ENCODE data around the gene SRGAP2B. TPM values are rescaled to one million over a fixed set of nuclear protein-coding genes. Genes with fewer than 3 reads are reported as not detected.
A peak's percentile ranks its signal among the peaks of the same experiment; 100 is the strongest.
"Not testable (repeated sequence)": the region's sequence is repeated elsewhere in the genome, so short reads cannot be mapped to it uniquely, and the experiment has no call there.

The SRGAP2B gene
- total RNA-seq, 1 donor from 2014 or later = 37.4 TPM

DNA sequence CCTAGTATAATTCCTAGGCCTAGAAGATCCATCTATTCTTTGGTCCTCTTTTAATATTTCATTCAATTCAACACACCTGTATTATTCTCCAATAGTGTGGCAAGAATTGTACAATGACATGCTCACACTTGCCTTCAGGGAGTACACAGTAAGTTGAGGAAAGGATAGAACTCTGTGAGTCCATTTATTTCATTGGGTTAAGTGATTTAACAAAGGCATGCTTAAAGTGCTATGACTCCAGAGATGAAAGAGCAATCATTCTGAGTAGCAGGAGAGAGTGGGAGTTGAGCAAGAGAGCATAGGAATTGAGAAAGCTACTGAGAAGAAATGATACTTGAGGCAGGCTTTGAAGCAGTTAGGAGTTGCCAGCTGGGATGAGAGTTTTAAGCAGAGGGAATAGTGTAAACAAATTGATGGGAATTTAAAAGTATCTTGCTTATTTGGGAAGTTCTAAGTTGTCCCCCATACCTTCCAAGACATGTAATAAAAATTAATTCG, 19.5 kb upstream of the SRGAP2B start:
- peak in 1 of 2 donors; percentile 40 for ATAC-seq
- H3K27ac ChIP-seq; H3K27me3 ChIP-seq (ENCODE audit: low read depth); H3K9me3 ChIP-seq; H3K36me3 ChIP-seq; H3K4me3 ChIP-seq; DNase-seq; H3K4me1 ChIP-seq; intact Hi-C loops (cut with DNase I): not testable (repeated sequence)

DNA sequence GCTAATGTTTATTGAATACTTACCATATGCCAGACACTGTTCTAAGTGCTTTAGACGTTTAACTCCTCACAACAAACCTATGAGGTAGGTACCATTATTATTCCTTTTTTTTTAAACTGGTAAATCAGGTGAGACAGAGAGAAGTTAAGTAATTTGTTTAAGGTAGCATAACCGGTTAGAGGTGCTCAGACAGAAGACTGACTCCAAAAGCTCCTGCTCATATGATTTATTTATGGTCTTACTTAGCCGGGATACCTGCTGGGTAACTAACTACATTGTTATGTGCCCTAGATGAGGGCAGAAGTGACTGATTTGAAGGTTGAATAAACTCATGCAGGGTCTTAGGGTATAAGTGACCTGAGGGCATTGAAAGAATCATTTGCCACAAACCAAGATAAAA, 17.6 kb upstream of the SRGAP2B start:
- intact Hi-C loops (cut with DNase I); H3K4me3 ChIP-seq; H3K27ac ChIP-seq; H3K4me1 ChIP-seq; DNase-seq; ATAC-seq; H3K36me3 ChIP-seq; H3K9me3 ChIP-seq; H3K27me3 ChIP-seq (ENCODE audit: low read depth): not testable (repeated sequence)

DNA sequence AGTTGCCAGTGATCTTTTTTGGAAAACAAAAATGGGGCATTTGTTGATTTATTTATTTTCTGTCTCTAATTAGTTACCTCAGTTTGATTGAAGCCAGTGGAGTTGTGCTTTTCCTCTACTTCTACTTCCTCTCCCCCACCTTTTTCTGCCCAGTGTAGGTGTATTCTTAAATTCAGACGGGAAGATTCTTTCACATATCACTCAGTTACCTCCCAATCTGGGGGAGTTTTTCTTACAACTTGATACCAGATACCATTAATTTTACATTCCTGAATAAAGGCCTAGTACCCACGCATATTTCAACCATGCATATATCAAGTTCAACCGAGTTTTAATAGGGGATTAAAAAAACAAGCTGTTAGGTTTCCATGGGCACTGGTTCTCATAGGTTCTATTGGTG, 16.5 kb upstream of the SRGAP2B start:
- intact Hi-C loops (cut with DNase I); H3K27me3 ChIP-seq (ENCODE audit: low read depth): not testable (repeated sequence)

DNA sequence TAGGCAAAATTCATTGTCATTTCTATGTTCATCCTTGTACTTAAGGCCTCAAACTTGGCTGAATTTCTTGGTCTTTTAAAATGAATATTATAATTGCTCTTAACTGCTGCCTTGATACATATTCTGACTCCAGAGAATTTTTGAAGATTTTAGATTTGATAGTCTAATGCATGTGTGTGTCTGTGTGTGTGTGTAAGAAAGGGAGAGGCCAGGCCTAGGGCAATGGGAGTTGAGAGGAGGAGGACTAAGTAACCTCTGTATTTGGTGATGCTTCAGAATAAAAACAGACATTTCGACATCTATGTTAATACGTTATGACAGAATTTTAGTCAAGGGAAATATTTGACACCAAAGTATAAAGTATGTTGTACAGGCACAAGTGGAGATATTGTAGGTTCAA, 8.2 kb upstream of the SRGAP2B start:
- H3K4me1 ChIP-seq; H3K27me3 ChIP-seq (ENCODE audit: low read depth); H3K36me3 ChIP-seq; DNase-seq; H3K27ac ChIP-seq; H3K9me3 ChIP-seq; H3K4me3 ChIP-seq; ATAC-seq; intact Hi-C loops (cut with DNase I): not testable (repeated sequence)

More for the DNA sequence above, 16.5 kb upstream of the SRGAP2B start:
- not testable (repeated sequence) for ATAC-seq, H3K9me3 ChIP-seq, H3K27ac ChIP-seq, H3K36me3 ChIP-seq, H3K4me1 ChIP-seq, DNase-seq, H3K4me3 ChIP-seq

DNA sequence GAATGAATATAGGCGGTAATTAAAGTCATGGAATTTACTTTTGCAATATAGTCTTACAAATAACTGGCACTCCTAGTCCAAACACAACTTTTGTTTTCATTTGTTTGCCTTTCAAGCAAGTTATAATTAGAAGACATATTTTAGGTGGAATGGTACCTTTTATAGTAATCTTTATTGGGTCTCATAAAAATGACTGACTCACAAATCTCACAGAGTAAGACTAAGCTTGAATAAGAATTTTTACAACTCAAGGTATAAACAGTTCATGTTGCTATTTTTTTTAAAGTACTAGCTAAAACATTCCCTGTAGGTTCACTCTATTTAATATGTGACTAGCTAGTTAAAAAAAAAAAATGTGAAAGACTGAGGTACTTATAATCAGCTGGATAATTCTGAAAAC, 6.6 kb upstream of the SRGAP2B start:
- H3K4me1 ChIP-seq; H3K36me3 ChIP-seq; DNase-seq; H3K4me3 ChIP-seq; ATAC-seq; H3K27me3 ChIP-seq (ENCODE audit: low read depth); intact Hi-C loops (cut with DNase I); H3K27ac ChIP-seq; H3K9me3 ChIP-seq: not testable (repeated sequence)

DNA sequence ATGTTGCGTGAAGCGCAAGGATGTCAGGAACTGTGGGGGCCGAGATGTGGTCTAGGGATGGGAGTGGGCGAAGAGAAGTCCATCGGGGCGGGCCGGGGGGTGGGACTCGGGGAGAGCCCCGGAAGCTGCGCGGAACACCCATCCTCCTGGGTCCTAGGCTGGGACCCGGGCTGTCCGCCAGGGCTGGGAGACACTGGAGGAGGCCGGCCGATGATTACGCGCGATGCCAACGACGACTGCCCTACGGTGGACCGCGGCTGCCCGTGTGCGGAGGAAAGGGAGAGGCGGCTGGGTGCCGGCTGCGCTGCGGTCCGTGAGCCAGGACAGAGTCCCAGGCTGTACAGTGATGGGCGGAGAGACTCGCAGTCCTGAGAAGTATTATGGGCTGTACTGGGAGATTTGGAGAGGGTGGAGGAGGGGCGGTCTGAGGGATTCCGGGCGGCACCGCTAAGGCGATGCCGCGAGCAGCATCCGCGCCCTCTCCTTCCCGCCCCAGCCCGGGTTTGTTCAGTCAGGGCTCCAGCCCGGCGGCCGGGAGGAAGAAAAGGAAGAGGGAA, 395 bp downstream of the SRGAP2B start:
- DNase-seq (peak; percentile 44), ATAC-seq (peak; percentile 54 to 56)
- H3K27ac ChIP-seq = peak overlapping the region; percentile 67
- H3K4me3 ChIP-seq = peak overlapping the region; percentile 52
- H3K9me3 ChIP-seq; H3K27me3 ChIP-seq (ENCODE audit: low read depth); H3K4me1 ChIP-seq; H3K36me3 ChIP-seq; intact Hi-C loops (cut with DNase I): not testable (repeated sequence)

DNA sequence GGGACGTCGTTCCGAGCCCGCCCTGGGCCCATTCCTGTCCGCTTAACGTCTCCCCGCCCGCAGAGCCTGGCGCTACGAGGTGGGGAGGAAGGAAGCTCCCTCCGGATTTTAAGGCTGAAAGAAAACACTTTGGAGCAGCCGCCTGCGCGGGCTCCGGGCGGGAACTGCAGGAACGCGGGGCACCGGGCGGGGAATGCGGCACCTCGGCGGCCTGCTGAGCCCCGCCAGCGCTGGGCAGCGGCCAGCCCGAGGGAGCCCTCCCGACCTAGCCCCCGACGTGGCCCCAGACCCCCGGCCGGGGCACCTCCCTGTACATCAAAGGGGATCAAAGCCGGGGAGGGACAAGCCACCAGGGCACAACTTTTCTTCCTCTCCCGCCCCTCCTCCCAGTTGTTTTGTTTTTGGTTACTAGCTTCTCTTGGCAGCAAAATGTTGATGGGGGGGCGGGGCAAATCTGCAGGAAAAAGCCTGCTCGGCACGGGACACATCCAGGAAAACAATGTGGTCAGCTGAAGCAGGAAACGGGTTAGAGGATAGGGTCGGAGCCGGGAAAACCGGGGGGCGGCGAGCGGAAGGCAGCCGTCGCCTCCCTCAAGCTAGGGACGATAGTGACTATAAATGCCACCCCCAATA, 1.5 kb downstream of the SRGAP2B start:
- peak; percentile 70 for DNase-seq
- H3K9me3 ChIP-seq; ATAC-seq; intact Hi-C loops (cut with DNase I); H3K27me3 ChIP-seq (ENCODE audit: low read depth); H3K36me3 ChIP-seq; H3K4me1 ChIP-seq: not testable (repeated sequence)
- peak overlapping the region; percentile 73 for H3K27ac ChIP-seq
- peak overlapping the region; percentile 56 for H3K4me3 ChIP-seq

DNA sequence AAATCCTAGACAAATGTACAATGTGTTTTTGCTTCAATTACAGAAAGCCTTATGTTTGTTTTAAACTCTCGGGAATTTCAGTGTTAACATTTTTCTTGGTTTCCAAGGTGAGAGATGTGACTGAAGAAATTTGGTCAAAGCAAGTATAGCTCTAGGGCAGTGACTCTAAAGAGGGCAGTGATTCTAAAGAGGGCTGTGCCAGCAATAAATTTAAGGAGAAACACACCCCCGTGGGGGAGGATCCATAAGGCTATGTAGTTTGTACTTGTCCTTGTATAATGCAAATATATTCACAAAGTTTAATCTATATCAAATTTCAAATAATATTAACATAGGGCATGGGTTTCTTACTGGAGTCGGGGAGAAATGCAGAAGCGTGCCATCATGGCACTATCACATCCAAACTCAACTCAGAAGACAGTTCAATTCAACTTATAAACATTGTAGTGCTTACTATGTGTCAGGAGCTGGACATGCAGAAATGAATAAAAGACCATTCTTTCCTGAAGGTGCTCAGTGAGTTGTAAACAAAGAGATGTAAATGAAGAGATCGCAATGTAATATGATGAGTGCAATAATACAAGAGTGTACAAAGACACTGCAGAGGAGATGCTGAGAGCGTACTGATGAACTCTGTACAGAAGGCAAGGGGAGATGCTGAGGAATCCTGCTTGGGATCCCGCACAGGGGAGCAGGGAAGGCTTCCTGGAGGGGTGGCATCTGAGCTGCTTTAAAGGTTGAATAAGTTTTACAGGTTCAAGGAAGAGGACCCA, 12.5 kb downstream of the SRGAP2B start:
- intact Hi-C loops (cut with DNase I); ATAC-seq; H3K36me3 ChIP-seq; H3K27me3 ChIP-seq (ENCODE audit: low read depth); DNase-seq; H3K4me1 ChIP-seq; H3K9me3 ChIP-seq; H3K4me3 ChIP-seq; H3K27ac ChIP-seq: not testable (repeated sequence)

DNA sequence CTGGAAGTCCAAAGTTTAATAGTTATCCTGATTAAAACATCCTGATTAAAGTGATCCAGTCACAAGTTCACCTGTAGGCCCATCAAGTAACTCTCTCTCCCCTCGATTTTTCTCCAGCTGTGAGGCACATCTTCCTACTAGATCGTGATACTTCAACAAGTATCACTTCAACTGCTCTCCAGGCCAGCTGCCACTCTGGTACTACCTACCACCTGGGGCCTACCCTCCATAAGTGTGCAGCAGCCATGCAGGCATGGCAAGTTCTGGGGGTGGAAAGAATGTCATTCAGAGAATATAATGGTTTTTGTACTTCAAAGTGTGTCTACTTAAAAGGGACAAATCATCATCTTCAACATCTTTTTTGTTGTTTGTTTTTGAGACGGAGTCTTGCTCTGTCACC, 14.9 kb downstream of the SRGAP2B start:
- H3K9me3 ChIP-seq; DNase-seq; H3K27me3 ChIP-seq (ENCODE audit: low read depth); H3K4me1 ChIP-seq; intact Hi-C loops (cut with DNase I); H3K36me3 ChIP-seq; H3K27ac ChIP-seq; ATAC-seq; H3K4me3 ChIP-seq: not testable (repeated sequence)

DNA sequence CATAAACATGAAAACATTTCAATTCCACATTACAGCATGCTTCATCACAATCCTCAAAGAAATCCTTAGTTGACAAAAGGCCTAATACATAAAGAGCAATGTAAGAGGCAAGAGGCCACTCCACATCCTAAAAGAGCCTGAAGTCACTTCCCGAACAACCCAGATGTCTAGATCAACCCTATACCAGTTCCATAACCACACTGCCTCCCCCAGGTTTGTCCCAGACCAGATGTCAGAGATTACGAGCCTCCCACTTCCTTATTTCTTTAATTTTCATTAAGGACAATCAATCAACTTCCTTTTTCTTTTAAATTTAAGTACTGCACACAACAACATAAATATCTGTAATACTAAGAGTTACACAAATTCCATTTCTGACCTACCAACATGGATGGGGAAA, 15.4 kb downstream of the SRGAP2B start:
- H3K36me3 ChIP-seq; H3K27me3 ChIP-seq (ENCODE audit: low read depth); H3K4me1 ChIP-seq; H3K9me3 ChIP-seq; H3K4me3 ChIP-seq; intact Hi-C loops (cut with DNase I); DNase-seq; H3K27ac ChIP-seq: not testable (repeated sequence)
- peak; percentile 44 to 73 for ATAC-seq

DNA sequence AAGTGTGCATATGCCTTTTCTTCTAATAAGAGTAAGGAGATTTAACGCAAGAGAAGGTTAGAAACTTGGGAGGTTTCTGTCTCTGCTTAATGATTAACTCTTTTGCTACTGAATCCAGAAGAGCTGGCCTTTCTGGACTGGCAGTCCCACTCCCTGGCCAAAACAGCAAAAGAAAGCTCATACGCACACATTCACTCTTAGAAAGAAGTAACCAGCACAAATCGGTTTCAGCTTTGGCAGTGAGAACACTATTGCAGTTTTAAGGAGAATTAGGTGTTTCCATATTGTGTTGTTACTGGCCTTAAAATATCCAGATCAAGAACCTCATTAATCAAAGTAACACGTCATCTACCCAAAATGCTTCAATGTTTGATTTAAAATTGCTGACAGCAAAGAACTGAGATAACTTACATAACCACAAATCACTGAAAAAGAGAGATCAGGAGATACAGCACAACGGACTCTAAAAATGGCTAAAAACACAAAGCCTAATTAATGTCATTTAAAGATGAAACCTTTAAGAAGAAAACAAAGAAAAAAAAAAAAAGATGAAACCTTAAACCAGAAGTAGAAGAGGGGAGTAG, 16.2 kb downstream of the SRGAP2B start:
- DNase-seq; H3K9me3 ChIP-seq; H3K4me1 ChIP-seq; H3K4me3 ChIP-seq; intact Hi-C loops (cut with DNase I); H3K27ac ChIP-seq; H3K36me3 ChIP-seq; H3K27me3 ChIP-seq (ENCODE audit: low read depth): not testable (repeated sequence)
- ATAC-seq = peak in 1 of 2 donors; percentile 24

DNA sequence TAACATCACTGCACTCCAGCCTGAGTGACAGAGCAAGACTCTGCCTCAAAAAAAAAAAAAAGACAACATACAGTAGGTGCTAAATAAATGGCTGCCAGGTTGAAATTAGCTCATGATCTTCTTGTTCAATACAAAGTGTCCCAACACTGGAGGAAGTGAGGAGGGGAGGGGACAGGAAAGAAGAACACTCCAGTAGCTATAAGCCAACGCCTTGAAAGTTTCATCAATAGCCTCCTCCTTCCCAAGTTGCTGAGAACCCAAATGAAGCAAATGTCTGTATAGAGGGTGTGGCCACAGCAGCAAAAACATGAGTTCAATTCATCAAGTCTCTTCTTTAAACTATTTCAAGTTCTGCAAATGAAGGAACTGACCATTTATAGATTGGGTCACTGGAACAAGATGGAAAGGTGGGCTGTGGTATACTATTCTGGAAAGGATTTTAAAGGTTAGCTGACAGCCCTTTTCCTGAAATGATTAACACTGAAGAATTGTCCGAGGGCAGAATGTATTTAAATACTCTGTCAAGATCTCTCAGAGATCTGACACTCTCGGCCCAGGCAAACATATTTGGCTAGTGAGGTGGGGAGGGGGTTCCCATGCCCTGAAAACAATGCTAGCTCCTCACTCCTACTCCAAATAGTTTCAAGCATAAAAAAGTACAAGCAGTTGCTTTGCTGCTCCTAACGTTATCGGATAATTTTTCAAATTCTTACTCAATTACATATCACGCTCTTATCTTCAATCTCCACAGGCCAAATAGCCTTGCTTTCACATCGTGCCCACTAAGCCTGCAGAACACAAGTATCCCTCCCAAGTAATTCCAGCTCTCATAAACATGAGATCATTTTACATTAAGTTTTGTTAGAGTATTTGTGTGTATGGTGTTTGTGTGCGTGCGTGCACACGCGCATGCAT, 17.0 kb downstream of the SRGAP2B start:
- H3K36me3 ChIP-seq; DNase-seq; H3K9me3 ChIP-seq; H3K4me3 ChIP-seq; H3K4me1 ChIP-seq; H3K27ac ChIP-seq; H3K27me3 ChIP-seq (ENCODE audit: low read depth); intact Hi-C loops (cut with DNase I): not testable (repeated sequence)
- ATAC-seq = peak; percentile 78 to 86

DNA sequence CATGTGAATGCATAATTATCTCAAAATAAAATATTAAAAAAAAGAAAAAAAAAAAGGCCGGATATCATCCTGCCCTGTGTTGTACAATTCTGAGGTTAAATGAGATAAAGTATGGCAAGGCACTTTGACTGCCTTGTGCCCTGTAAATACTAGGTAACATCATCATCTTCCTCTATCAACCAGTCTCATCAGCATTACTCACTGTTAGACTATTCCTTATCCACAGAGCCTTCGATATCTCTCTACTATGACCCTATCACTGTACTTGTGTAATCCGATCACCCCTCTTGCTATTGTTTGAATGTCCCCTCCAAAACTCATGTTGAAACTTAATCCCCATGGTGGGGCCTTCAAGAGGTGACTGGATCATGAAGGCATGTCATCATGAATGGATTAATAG, 18.3 kb downstream of the SRGAP2B start:
- H3K4me3 ChIP-seq; H3K36me3 ChIP-seq; H3K27me3 ChIP-seq (ENCODE audit: low read depth); intact Hi-C loops (cut with DNase I); H3K4me1 ChIP-seq; DNase-seq; ATAC-seq; H3K27ac ChIP-seq; H3K9me3 ChIP-seq: not testable (repeated sequence)
